Calu3 (cell line): ENCODE results near the gene LRFN3. TPM values are rescaled to one million over a fixed set of nuclear protein-coding genes. Genes with fewer than 3 reads are reported as not detected.
A peak's percentile ranks its signal among the peaks of the same experiment; 100 is the strongest.

Experiments
- BruUV-seq: library from RNA; stranded (reverse); fragments of 400-500 nt; replicated peaks from 2 replicates; lab custom pipeline; 2021; lab: Mats Ljungman, UMichigan
- CTCF ChIA-PET: fragments of 300-600 bp; sonication (Branson Sonifier 250); formaldehyde crosslinking; loops from one replicate; lab custom pipeline; 2022; ENCODE audit warnings: antibody characterized with exemption; lab: Charles Lee
- DNase-seq: peaks from one replicate; pipeline ENCODE4 v3.0.0; 2022
- H3K27ac Mint-ChIP-seq: one replicate; pipeline ENCODE4 v1.8.0; 2022; ENCODE audit warnings: mixed read lengths; ENCODE audit not compliant: unreplicated experiment
- H3K27me3 Mint-ChIP-seq: one replicate; pipeline ENCODE4 v1.8.0; 2022; ENCODE audit warnings: mixed read lengths; ENCODE audit not compliant: unreplicated experiment
- H3K36me3 Mint-ChIP-seq: one replicate; pipeline ENCODE4 v1.8.0; 2022; ENCODE audit warnings: mild to moderate bottlenecking, moderate library complexity, mixed read lengths; ENCODE audit not compliant: insufficient read depth, unreplicated experiment
- H3K4me1 Mint-ChIP-seq: one replicate; pipeline ENCODE4 v1.8.0; 2022; ENCODE audit warnings: mild to moderate bottlenecking, low read depth, mixed read lengths; ENCODE audit not compliant: unreplicated experiment
- H3K4me3 Mint-ChIP-seq: one replicate; pipeline ENCODE4 v1.8.0; 2022; ENCODE audit warnings: mild to moderate bottlenecking, low read depth, moderate library complexity, mixed read lengths; ENCODE audit not compliant: unreplicated experiment
- H3K9me3 Mint-ChIP-seq: one replicate; pipeline ENCODE4 v1.8.0; 2022; ENCODE audit warnings: low read depth, mixed read lengths; ENCODE audit not compliant: unreplicated experiment
- CTCF ChIP-seq: fragments of 200-600 bp; IDR thresholded peaks from one replicate; pipeline ENCODE4 v1.8.0; 2022; ENCODE audit warnings: antibody characterized with exemption; ENCODE audit not compliant: unreplicated experiment
- intact Hi-C: fragments of 100-400 bp; cut with micrococcal nuclease; formaldehyde crosslinking; loops from one replicate; pipeline ENCODE4 v1.10.0; 2022; ENCODE audit not compliant: unreplicated experiment
- total RNA-seq: library from RNA; stranded (reverse); gene quantifications from 2 replicates; pipeline ENCODE4 v1.2.3, GENCODE V29; 2022

Gene LRFN3
- total RNA-seq, 1 experiment from 2014 or later: 18.5 TPM

GRCh38 chr19:35993923-35994598 lies 57.9 kb downstream of the LRFN3 start:
- DNase-seq: no peak
- no peak for TF ChIP-seq CTCF
- Mint-ChIP-seq H3K36me3 (peaks cover 30% of the 10 kb centered on the region), H3K4me3 (peak overlapping the region; percentile 80), H3K27ac (peak overlapping the region; percentile 68), H3K9me3 (peaks cover 2% of the 10 kb centered on the region), H3K27me3 (peaks cover 18% of the 10 kb centered on the region), H3K4me1 (peaks cover 15% of the 10 kb centered on the region)
- intact Hi-C loops: no loop called here
- BruUV-seq: no TSS peak
- CTCF ChIA-PET: interaction anchor here (2.0 kb wide), 1 partner anchor 20 kb away, joined by 5 read pairs; the partner anchor contains the start of gene ALKBH6

Other genes starting within 250 kb of the LRFN3 start
- gene ZBTB32, start 231.8 kb upstream of the LRFN3 start, total RNA-seq: not detected in 2 replicates
- 65.2 and 65.3 TPM in 2 replicates for gene KMT2B, start 218.4 kb upstream of the LRFN3 start, total RNA-seq
- 9.2 and 9.9 TPM in 2 replicates for gene IGFLR1, start 193.9 kb upstream of the LRFN3 start, total RNA-seq
- 15.1 and 16.2 TPM in 2 replicates for gene U2AF1L4, start 191.0 kb upstream of the LRFN3 start, total RNA-seq
- 114 and 126 TPM in 2 replicates for gene PSENEN, start 190.7 kb upstream of the LRFN3 start, total RNA-seq
- 12.4 and 15.9 TPM in 2 replicates for gene LIN37, start 187.8 kb upstream of the LRFN3 start, total RNA-seq
- gene HSPB6, start 179.3 kb upstream of the LRFN3 start, total RNA-seq: 0.71 and 0.93 TPM in 2 replicates
- 70.3 and 70.7 TPM in 2 replicates for gene PROSER3, start 178.2 kb upstream of the LRFN3 start, total RNA-seq
- gene ARHGAP33, start 160.8 kb upstream of the LRFN3 start, total RNA-seq: 16.8 and 27.0 TPM in 2 replicates
- gene PRODH2, start 123.5 kb upstream of the LRFN3 start, total RNA-seq: not detected in 2 replicates
- gene NPHS1, start 83.9 kb upstream of the LRFN3 start, total RNA-seq: not detected in 2 replicates
- gene KIRREL2, start 79.5 kb upstream of the LRFN3 start, total RNA-seq: 0.17 and 0.26 TPM in 2 replicates
- gene APLP1, start 67.8 kb upstream of the LRFN3 start, total RNA-seq: 11.5 and 15.8 TPM in 2 replicates
- 14.9 and 15.6 TPM in 2 replicates for gene NFKBID, start 35.8 kb upstream of the LRFN3 start, total RNA-seq
- not detected in 2 replicates for gene HCST, start 33.8 kb upstream of the LRFN3 start, total RNA-seq
- not detected in 2 replicates for gene TYROBP, start 28.1 kb upstream of the LRFN3 start, total RNA-seq
- gene SDHAF1, start 58.8 kb downstream of the LRFN3 start, total RNA-seq: 16.9 and 17.1 TPM in 2 replicates
- 19.7 and 23.5 TPM in 2 replicates for gene SYNE4, start 72.4 kb downstream of the LRFN3 start, total RNA-seq
- 52.6 and 56.7 TPM in 2 replicates for gene ALKBH6, start 77.8 kb downstream of the LRFN3 start, total RNA-seq
- 3.1 and 3.5 TPM in 2 replicates for gene CLIP3, start 96.5 kb downstream of the LRFN3 start, total RNA-seq
- 3.2 and 3.3 TPM in 2 replicates for gene THAP8, start 117.9 kb downstream of the LRFN3 start, total RNA-seq
- gene WDR62, start 118.5 kb downstream of the LRFN3 start, total RNA-seq: 25.5 and 29.6 TPM in 2 replicates
- not detected in 2 replicates for gene OVOL3, start 174.8 kb downstream of the LRFN3 start, total RNA-seq
- 91.6 and 92.2 TPM in 2 replicates for gene POLR2I, start 178.5 kb downstream of the LRFN3 start, total RNA-seq
- gene TBCB, start 179.1 kb downstream of the LRFN3 start, total RNA-seq: 204 and 210 TPM in 2 replicates
- 823 and 894 TPM in 2 replicates for gene CAPNS1, start 203.7 kb downstream of the LRFN3 start, total RNA-seq
- not detected in 2 replicates for gene COX7A1, start 216.1 kb downstream of the LRFN3 start, total RNA-seq